ENCODE results near the gene SUCLG2. TPM values are rescaled to one million over a fixed set of nuclear protein-coding genes. Genes with fewer than 3 reads are reported as not detected.

Gene SUCLG2
- total and polyA plus RNA-seq, 2 of the 4 experiments (the other 2 are of a cell fraction), result 26.8 to 34.6 TPM

- H3K27ac ChIP-seq (ENCODE audit: insufficient read depth, low read length), result no peak overlapping the region
- H3K9ac ChIP-seq (ENCODE audit: low read depth, low read length), result no peak overlapping the region
- H4K91ac ChIP-seq (ENCODE audit: insufficient read depth, low read depth, low read length), result no peak overlapping the region
- H3K9me3 ChIP-seq (ENCODE audit: control insufficient read depth, insufficient read depth, low read length), result no peaks in the 10 kb centered on the region
- no peak overlapping the region for H3K56ac ChIP-seq (ENCODE audit: extremely low read depth, insufficient read depth, low read length)
- no peak overlapping the region for H3K23ac ChIP-seq (ENCODE audit: low read depth, low read length)
- H3K36me3 ChIP-seq (ENCODE audit: control insufficient read depth, insufficient read depth, low read length), result peaks cover 5% of the 10 kb centered on the region; the same call in 1 of the 2 replicates
- ChIA-PET POLR2A (ENCODE audit: unreplicated experiment) (no interaction called here), CTCF (no interaction called here)
- intact Hi-C loops (cut with micrococcal nuclease) (loop anchor here (10.0 kb wide), 1 partner anchor 182 kb away; no protein-coding TSS in a partner anchor), dilution Hi-C loops (cut with HindIII; ENCODE audit: low sequenced_read_pairs, unreplicated experiment) (no loop called here), in situ Hi-C loops (cut with MboI; ENCODE audit: low sequenced_read_pairs) (loop anchor here (10.0 kb wide), 1 partner anchor 218 kb away; no protein-coding TSS in a partner anchor)
- no peak overlapping the region for H4K8ac ChIP-seq (ENCODE audit: low read depth in 2 of 2, low read length in 2 of 2)
- no CpG with 5 or more reads among the region's 2 CpGs for WGBS, 2 experiments (ENCODE audit: extremely low coverage in 2 of 2, insufficient read length in 1 of 2)
- H3K4me1 ChIP-seq (ENCODE audit: control insufficient read depth, insufficient read depth, low read length), result no peaks in the 10 kb centered on the region; the same call in 1 of the 2 replicates
- no peak overlapping the region for H3K14ac ChIP-seq (replicated peaks; ENCODE audit: low read depth, low read length)
- no peak overlapping the region for H3K4me2 ChIP-seq (ENCODE audit: low read depth, low read length)
- H3K27me3 ChIP-seq (ENCODE audit: control insufficient read depth, insufficient read depth, low read length), result no peaks in the 10 kb centered on the region
- H4K5ac ChIP-seq (ENCODE audit: low read depth, low read length), result no peak overlapping the region
- no peak overlapping the region for H2BK120ac ChIP-seq (ENCODE audit: low read depth, low read length)
- no peak overlapping the region for H2BK20ac ChIP-seq (ENCODE audit: low read depth, low read length)
- peaks cover 20 to 21% of the 10 kb centered on the region in 2 experiments; a peak in 3 of 4 replicates for H3K79me1 ChIP-seq (ENCODE audit: low read depth in 1 of 2, low read length in 2 of 2)
- no peak overlapping the region for H3K4ac ChIP-seq (ENCODE audit: low read depth, low read length)
- H2AK9ac ChIP-seq (replicated peaks; ENCODE audit: low read depth, low read length, poor library complexity), result no peak overlapping the region
- H2AK5ac ChIP-seq (ENCODE audit: low read depth, low read length), result no peak overlapping the region
- no peak for DNase-seq
- H3K18ac ChIP-seq (ENCODE audit: low read depth, low read length), result no peak overlapping the region
- H2BK15ac ChIP-seq (ENCODE audit: low read depth, low read length), result no peak overlapping the region
- no peak overlapping the region for H2BK5ac ChIP-seq (ENCODE audit: low read depth, low read length, poor library complexity, severe bottlenecking)
- ATAC-seq (ENCODE audit: low read depth), result no peak
- peaks cover 3% of the 10 kb centered on the region; the same call in 1 of the 2 replicates for H4K20me1 ChIP-seq (ENCODE audit: insufficient read depth, low read length)
- BruUV-seq (replicated peaks), result no TSS peak
- H3K4me3 ChIP-seq (ENCODE audit: insufficient read depth, low read depth, low read length), result no peak overlapping the region
- TF ChIP-seq MAFK (IDR thresholded peaks at IDR 0.05; ENCODE audit: low read depth, low read length) (no peak), USF2 (IDR thresholded peaks at IDR 0.05; ENCODE audit: low read depth, low read length) (no peak), RFX5 (IDR thresholded peaks at IDR 0.05; ENCODE audit: low read depth, low read length) (no peak), NFE2L2 (IDR thresholded peaks at IDR 0.05; ENCODE audit: low read depth, low read length) (no peak), CHD1 (IDR thresholded peaks at IDR 0.05; ENCODE audit: low read depth, low read length) (no peak), POLR2A (IDR thresholded peaks at IDR 0.05; ENCODE audit: low read depth, low read length) (no peak), RCOR1 (IDR thresholded peaks at IDR 0.05; ENCODE audit: insufficient replicate concordance, low read length) (no peak), SMC3 (IDR thresholded peaks at IDR 0.05; ENCODE audit: low read depth, low read length) (no peak), FOS (IDR thresholded peaks at IDR 0.05; ENCODE audit: low read depth, low read length) (no peak), BHLHE40 (IDR thresholded peaks at IDR 0.05; ENCODE audit: low read depth, low read length) (no peak), MXI1 (IDR thresholded peaks at IDR 0.05; ENCODE audit: borderline replicate concordance, low read depth, low read length) (no peak), CTCF (conservative IDR thresholded peaks at IDR 0.05; ENCODE audit: low read depth, low read length) (no peak), RAD21 (IDR thresholded peaks at IDR 0.05; ENCODE audit: low read length) (no peak), CEBPB (IDR thresholded peaks at IDR 0.05; ENCODE audit: low read depth, low read length) (no peak), ELK1 (IDR thresholded peaks at IDR 0.05; ENCODE audit: borderline replicate concordance, low read depth, low read length) (no peak), MAZ (IDR thresholded peaks at IDR 0.05; ENCODE audit: borderline replicate concordance, low read depth, low read length) (no peak)
- H3K9me1 ChIP-seq (ENCODE audit: insufficient read depth, low read length), result peaks cover 2% of the 10 kb centered on the region; the same call in 1 of the 2 replicates
- H2AFZ ChIP-seq (replicated peaks; ENCODE audit: low read length, poor library complexity), result no peak overlapping the region
Observed at GRCh38 chr3:67602816-67603215, 51.6 kb downstream of the SUCLG2 start.

All from IMR-90 (cell line).